ENCODE measurements around the gene ACAA2.
A peak's percentile ranks its signal among the peaks of the same experiment; 100 is the strongest.
"Not testable (repeated sequence)": the region's sequence is repeated elsewhere in the genome, so short reads cannot be mapped to it uniquely, and the experiment has no call there.

Gene ACAA2

DNA sequence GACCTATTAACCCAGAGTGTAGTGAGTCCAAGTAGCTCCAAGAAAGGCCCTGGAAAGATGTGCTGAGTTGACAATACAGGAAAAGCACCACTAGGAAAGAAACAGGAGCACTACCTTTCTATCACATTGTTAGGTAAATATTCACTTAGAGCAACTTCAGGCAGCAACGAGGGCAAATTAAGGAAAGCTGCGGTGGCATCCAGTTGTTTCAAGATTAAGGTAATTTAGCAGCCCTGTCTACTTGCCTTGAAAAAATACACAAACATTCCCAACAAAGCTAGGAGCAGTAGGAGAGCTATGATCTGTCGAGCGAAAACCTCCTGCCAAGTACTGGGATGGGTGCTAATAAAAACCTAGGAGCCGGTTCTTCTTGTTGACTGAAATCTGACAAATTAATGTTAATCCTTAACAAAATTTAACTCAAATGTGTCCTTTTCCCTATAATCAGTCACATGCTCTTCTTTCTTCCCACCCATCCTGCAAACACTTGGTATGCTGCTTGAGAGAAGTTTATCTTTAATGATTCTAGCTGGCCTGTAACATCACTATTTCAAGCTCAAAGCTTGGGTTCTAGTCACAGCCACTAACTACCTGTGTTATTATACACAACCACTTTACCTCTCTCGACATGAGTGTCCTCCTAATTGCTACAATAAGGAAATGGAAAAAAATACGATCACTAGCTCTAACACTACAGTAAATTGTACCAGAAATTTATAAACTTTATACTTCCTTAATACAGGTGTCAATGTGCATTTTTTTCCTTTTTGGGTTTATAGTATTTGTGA is 2.0 kb downstream of the ACAA2 start:
- DNase-seq = peak; percentile 31

GRCh38 chr18:49808553-49809191 is 4.7 kb downstream of the ACAA2 start:
- DNase-seq = not testable (repeated sequence)

DNA sequence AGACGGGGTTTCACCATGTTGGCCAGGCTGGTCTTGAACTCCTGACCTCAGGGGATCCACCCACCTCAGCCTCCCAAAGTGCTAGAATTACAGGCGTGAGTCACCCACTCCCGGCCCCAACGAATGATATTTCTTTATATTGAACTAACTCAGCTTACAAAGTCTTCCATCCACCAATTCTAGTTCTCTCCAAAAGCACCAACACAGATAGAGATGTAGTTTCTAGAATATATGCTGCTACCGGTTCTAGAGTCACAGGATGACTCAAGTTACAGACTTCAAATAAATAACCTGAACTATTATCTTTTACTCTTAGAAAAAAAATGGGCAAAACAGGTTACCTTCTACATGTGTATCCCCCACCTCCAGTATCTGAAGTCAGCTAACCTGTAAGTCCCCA is 9.2 kb downstream of the ACAA2 start:
- DNase-seq = no peak

DNA sequence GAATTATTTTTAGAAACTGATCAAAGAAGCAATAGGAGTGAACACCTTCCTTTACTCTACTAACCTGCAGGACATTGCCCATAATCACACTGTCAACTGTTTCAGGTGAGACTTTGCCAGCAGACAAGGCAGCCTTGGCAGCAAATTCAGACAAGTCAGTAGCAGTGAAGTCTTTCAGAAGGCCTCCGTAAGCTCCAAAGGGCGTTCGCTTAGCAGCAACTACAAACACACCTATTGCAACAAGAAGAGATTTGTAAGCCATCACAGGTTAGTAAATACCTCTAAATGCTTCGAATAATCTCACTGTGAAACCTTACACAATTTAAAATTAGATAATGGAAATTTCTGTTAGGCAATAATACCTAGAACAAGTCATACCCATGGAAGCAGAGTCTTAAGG is 10.7 kb downstream of the ACAA2 start:
- no peak for DNase-seq

- DNase-seq = not testable (repeated sequence)
Observed at GRCh38 chr18:49800491-49800890, 12.8 kb downstream of the ACAA2 start.

DNA sequence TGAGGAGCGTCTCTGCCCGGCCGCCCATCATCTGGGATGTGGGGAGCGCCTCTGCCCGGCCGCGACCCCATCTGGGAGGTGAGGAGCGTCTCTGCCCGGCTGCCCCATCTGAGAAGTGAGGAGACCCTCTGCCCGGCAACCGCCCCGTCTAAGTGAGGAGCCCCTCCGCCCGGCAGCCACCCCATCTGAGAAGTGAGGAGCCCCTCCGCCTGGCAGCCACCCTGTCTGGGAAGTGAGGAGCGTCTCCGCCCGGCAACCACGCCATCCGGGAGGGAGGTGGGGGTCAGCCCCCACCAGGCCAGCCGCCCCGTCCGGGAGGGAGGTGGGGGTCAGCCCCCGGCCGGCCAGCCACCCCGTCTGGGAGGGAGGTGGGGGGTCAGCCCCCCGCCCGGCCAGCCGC is 13.5 kb downstream of the ACAA2 start:
- DNase-seq = not testable (repeated sequence)

DNA sequence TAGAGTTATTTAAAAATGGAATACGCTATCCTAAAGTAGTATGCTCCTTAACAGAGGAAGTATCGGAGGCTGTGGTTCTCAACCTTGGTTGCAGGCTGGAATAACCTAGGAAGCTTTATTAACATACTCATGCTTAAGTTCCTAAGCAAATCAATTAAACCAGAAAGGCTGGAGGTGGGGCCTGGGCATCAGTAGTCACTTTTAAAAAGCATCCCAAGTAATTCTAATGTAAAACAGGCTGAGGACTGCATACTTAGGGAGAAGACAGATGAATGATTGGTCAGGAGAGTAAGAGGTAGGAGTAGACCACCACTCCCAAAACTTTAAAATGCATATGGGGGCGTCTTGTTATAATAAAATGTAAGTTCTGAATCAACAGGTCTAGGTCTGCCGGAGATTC is 15.3 kb downstream of the ACAA2 start:
- no peak for DNase-seq

- no peak for DNase-seq
Observed at GRCh38 chr18:49795612-49796552, 17.5 kb downstream of the ACAA2 start.

- DNase-seq = no peak
Observed at GRCh38 chr18:49794743-49795142, 18.6 kb downstream of the ACAA2 start.

DNA sequence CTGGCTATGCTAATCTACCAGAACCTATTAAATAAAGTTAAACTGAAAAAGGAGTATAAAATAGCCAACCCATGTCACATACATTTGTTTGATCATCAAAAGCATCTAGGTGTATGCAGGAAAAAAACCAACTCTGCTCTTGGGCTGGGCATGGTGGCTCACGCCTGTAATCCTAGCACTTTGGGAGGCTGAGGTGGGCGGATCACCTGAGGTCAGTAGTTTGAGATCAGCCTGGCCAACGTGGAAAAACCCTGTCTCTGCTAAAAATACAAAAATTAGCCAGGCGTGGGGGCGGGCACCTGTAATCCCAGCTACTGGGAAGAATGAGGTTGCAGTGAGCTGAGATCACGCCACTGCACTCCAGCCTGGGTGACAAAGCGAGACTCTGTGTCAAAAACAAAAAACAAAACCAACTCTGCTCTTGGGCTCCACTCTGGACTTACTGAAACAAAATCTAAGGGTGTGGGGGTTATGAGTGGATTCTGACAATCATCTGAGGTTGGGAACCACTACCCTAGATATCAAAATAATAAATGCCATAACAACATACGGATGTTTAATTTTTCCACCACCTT is 23.7 kb downstream of the ACAA2 start:
- not testable (repeated sequence) for DNase-seq

DNA sequence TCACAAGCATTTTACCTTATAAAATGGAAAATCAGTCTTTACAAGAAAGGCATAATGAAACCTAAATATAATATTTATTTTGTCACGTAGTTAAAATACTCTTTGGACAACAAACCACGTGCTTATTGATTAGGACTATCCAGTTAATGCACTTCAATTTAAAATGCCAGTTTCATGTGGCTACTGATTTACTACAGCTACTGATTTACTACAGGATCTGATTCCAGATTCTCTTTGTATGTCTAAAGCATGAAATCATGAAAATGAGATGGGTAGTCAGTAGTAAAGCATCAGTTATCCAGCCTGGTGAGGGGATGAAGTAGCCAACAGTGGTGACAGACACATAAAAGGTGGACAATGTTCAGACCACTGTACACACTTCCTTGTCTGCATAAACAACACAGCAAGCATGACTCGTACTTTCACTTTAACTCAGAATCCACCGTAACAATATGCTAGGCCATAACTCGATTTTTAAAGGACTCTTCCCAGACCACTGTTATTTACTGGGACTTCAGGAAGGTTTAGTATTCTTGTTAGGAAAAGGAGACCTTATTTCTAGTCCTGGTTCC is 24.9 kb downstream of the ACAA2 start:
- no peak for DNase-seq

- no peak for DNase-seq
Observed at GRCh38 chr18:49786019-49786720, 27.2 kb downstream of the ACAA2 start.

DNA sequence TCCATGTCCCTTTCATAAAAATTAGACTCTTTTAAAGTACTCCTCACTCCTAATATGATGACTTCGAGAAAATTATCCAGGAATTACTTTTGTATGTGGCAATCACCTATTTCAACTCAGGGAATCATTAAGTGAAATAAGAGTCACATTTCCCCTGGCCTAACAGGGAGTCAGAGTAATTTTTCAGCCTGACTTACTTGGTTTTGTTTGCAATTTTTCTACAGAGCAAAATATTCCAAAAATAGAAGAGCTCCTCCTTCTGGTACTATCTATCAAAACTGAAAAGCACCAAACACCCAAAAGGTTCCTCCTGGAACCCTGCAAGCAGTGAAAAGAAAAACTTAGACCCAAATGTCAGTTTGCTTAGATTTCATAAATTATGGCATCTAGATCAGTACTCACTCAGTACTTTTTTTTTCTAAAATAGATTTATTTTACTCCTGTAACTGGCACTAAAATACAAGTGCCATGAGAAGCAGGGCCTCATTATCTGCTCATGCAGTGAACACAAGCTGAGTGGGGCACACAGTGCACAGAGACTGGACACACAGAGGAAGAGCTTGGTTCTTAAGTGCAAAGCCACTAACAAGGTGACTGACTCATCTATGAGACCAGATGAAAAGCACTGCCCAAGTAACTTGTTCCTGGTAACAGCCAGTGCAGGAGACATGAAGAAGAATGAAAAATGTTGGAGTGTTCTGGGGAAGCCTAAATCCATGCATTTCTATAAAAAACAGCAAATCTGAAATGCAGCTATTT is 28.7 kb downstream of the ACAA2 start:
- DNase-seq = no peak

DNA sequence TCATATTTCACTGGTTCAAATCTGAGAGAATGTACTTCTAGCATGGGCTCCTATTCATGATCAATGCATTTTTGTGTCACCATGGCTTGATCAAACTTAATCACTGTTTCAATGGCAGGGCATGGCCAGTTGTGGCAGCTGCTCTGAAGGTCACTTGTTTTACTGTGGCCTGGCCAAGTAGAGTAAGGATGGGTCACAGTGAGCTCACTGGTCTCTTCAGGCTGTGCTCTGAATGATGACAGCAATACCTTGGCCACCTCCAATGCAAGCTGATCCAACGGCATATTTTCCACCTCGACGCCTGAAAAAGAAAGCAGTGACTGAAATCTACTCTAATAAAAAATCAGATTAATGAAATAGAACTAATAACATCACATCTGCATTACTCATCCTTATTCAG is 29.7 kb downstream of the ACAA2 start:
- DNase-seq = not testable (repeated sequence)

GRCh38 chr18:49778826-49779465 is 34.4 kb downstream of the ACAA2 start:
- DNase-seq = no peak

- no peak for DNase-seq
Observed at GRCh38 chr18:49769047-49769728, 44.1 kb downstream of the ACAA2 start.

GRCh38 chr18:49768051-49768391 is 45.3 kb downstream of the ACAA2 start:
- DNase-seq = no peak

DNA sequence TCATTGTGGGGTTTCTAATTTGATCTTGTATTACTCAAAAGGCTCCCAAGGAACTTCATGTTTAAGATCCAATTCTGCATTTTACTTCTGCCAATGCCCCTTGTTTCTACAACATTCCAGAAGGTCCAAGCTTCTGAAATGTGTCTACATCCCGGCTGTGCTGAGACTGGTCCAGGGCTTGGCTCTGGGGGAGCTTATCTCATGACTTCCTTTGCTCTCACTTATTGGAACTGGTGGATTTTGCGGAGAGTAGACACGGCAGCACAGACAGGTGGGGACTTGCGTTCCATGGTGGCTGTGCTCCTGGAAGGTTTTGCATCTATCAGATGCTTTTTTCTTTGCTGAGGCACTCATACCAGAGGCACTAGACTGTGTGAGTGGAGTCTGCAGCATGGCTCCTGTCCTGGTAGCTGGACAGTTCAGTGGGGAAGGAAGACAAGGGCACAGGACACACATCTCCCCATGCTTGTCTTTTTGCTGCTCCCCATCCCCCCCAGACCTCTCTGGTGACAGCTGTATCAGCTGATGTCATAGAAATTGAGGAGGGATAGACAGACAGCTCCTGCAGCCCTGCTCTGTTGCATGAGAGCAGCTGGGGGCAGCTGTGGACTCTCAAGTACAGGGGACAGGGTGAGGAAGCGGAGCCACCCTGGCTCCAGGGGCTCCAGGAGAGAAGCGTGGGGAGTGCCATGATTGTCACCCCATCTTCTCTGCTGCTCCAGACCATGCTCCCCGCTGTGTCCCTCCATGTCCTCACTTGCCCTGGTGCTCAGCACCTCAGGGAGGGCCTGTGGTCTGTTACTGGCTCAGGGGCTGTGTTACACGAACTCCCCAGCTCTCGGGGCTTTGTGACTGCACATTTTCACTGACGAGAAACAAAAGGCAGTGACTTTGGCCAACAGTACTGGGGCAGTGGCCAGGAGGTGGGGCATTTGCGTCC is 46.0 kb downstream of the ACAA2 start:
- DNase-seq = no peak

GRCh38 chr18:49766646-49767045 is 46.7 kb downstream of the ACAA2 start:
- DNase-seq = no peak

Measured in NCI-H2029 (cell line).